Epithelial cell of prostate (primary cell): ENCODE measurements around the gene BACH2.
"Not testable (repeated sequence)": the region's sequence is repeated elsewhere in the genome, so short reads cannot be mapped to it uniquely, and the experiment has no call there.

Experiments used
- DNase-seq: peaks from one replicate; pipeline ENCODE4 v3.0.0-alpha.2; 2011; ENCODE audit warnings: low read depth, low spot score
- H3K27ac ChIP-seq: fragments of 450-650 bp; 2 replicates; pipeline ENCODE4 v1.5.1; 2017; ENCODE audit warnings: mild to moderate bottlenecking

The BACH2 gene

DNA sequence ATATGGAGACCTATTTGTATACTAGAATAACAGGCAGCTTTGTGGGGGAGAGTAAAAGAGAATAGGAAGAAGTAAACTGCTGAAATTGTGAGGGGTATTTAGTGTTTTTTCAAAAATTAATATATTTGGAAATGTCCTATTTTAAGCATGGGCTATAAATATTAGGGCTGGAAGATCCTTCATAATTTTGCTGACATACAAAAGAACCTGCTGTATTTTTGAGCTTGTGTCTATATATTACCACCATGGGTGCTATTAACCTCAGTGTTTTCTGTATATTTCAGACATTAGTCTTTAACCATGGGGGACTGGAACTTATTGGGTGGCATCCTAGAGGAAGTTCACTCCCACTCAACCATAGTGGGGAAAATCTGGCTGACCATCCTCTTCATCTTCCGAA lies 402.5 kb downstream of the BACH2 start, which contains the start of gene GJA10:
TSS of gene GJA10 (plus strand) at position 301 of the 400 bp plus-strand sequence. CDS start at position 301, 0 bp downstream.
- no peak within 1 kb of the TSS for H3K27ac ChIP-seq
- no peak for DNase-seq

DNA sequence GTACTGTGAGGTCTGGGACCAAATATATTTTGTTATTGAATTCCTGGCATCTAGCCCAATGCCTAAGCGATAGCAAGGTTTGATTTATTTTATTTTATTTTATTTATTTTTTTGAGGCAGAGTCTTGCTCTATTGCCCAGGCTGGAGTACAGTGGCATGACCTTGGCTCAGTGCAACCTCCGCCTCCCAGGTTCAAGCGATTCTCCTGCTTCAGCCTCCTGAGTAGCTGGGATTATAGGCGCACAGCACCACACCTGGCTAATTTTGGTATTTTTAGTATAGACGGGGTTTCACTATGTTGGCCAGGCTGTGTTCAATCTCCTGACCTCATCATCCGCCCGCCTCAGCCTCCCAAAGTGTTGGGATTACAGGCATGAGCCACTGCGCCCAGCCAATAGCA lies 404.1 kb downstream of the BACH2 start:
- not testable (repeated sequence) for DNase-seq, H3K27ac ChIP-seq

DNA sequence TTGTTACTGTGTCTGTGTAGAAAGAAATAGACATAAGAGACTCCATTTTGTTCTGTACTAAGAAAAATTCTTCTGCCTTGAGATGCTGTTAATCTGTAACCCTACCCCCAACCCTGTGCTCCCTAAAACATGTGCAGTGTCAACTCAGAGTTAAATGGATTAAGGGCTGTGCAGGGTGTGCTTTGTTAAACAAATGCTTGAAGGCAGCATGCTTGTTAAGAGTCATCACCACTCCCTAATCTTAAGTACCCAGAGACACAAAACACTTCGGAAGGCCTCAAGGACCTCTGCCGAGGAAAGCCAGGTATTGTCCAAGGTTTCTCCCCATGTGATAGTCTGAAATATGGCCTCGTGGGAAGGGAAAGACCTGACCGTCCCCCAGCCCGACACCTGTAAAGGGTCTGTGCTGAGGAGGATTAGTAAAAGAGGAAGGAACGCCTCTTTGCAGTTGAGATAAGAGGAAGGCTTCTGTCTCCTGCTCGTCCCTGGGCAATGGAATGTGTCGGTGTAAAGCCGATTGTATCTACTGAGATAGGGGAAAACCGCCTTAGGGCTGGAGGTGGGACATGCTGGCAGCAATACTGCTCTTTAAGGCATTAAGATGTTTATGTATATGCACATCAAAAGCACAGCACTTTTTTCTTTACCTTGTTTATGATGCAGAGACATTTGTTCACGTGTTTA lies 405.7 kb downstream of the BACH2 start:
- not testable (repeated sequence) for DNase-seq, H3K27ac ChIP-seq

DNA sequence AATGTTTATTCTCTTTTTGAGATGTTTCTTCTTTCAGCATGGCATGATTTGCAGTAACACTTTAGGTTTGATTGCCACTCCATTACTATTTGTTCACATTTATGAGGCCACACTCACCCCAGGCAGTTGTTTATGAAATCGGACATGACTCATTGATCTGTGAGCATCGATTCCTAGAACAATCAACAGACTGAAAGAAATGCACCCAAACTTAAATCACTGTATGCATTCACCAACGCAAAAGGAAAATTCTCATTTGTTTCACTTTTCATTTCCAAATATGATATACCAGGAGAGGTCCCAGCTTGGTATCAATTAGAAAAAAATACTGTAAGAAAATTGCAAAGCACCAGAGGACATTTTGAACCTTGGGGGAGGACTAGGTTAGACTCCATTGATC lies 407.8 kb downstream of the BACH2 start:
- no peak for DNase-seq
- no peak overlapping the region for H3K27ac ChIP-seq

DNA sequence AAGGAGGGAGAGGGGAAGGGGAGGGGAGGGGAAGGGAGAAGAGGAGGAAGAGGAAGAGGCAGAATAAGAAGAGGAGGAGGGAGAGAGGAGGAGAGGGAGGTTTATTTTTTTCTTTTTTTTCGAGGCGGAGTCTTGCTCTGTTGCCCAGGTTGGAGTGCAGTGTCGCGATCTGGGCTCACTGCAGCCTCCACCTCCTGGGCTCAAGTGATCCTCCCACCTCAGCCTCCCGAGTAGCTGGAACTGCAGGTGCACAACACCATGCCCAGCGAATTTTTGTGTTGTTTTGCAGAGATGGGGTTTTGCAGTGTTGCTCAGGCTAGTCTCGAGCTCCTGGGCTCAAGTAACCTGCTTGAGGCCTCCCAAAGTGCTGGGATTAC lies 408.5 kb downstream of the BACH2 start:
- no peak for DNase-seq

GRCh38 chr6:89887452-89888137 lies 409.0 kb downstream of the BACH2 start:
- H3K27ac ChIP-seq = no peak overlapping the region
- DNase-seq = no peak

More for the DNA sequence above, 408.5 kb downstream of the BACH2 start:
- H3K27ac ChIP-seq = no peak overlapping the region

GRCh38 chr6:89886378-89887120 lies 410.1 kb downstream of the BACH2 start:
- DNase-seq = no peak
- no peak overlapping the region for H3K27ac ChIP-seq
